SK-N-DZ (cell line): Measurements from ENCODE around the gene ADARB2.

Experiments
- DNase-seq: peaks from one replicate; pipeline ENCODE4 v3.0.0-alpha.2; 2015; ENCODE audit warnings: low spot score

The ADARB2 gene

DNA sequence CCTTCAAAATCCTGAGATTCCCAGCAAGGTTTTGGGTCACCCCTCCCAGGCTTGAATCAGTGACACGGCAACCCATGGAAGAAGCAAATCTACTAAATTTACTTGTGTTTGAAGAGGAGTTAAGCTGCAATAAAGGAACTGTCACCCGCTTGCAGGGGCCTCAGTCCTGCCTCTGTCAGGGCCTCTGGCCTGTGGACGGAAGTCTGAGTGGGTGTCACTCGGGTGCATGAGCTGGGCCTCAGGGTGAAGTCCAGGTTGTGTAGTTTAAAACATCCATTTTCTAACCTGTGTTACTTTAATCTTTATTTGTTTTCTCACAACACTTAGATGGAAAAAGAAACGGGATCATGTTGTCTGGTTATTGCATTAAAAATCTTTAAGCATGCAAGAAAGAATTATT, 234.9 kb downstream of the ADARB2 start:
- no peak for DNase-seq

DNA sequence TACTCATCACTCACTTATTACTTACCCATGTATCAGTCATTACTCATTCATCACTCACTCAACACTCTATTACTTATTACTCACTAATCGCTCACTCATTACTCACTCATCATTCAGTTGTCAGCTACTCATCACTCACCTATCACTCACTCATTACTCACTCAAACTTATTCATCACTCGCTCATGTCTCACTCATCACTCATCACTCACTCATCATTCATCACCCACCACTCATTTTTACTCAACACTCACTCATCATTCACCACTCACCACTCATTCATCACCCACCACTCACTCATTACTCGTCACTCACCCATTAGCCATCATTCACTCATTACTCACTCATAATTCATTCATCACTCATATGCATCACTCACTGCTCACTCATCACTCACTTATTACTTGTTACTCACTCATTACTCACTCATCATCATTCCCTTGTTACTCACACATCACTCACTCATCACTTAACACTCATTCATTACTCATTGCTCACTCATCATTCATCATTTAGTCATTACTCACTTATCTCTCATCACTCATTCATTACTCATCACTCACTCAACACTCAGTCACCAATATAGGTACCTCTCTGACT, 237.9 kb downstream of the ADARB2 start:
- DNase-seq: no peak

DNA sequence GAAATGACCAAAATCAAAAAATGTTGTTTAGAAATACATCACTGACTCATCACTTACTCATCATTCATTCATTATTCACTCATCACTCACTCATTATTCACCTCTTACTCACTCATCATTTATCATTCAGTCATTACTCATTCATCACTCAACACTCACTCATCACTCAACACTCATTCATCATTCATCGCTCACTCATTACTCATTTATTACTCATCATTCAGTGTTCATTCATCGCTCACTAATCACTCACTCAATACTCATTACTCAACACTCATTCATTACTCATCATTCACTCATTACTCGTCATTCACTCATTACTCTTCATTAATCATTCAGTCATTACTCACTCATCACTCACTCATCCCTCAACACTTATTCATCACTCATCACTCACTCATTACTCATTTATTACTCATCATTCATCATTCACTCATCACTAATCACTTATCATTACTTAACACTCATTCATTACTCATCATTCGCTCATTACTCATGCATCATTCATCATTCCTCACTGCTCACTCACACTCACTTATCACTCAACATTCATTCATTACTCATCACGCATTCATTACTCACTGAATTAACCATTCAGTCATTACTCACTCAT, 238.5 kb downstream of the ADARB2 start:
- DNase-seq: no peak

GRCh38 chr10:1495915-1496517, 241.3 kb downstream of the ADARB2 start:
- DNase-seq: no peak

DNA sequence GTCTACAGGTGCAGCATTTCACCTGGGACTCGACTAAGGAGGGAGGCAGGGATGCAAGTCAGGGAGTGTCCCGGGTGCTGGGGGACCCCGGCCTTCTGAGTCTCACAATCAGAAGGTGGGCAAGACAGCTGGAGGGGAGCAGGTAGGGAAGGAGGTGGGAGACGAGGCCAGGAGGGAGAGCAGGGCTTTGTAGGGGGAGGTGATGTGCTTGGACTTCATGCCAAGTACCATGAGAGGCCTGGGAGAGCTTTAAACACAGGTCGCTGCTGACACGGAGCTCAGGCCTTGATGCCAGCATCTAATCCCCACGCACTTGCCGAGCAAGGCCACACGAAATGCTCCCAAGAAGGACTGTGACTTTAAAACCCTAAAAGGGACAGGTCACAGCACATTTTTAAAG, 244.7 kb downstream of the ADARB2 start:
- DNase-seq: no peak

GRCh38 chr10:1491901-1492300, 245.4 kb downstream of the ADARB2 start:
- no peak for DNase-seq

GRCh38 chr10:1489801-1490200, 247.5 kb downstream of the ADARB2 start:
- DNase-seq: no peak

DNA sequence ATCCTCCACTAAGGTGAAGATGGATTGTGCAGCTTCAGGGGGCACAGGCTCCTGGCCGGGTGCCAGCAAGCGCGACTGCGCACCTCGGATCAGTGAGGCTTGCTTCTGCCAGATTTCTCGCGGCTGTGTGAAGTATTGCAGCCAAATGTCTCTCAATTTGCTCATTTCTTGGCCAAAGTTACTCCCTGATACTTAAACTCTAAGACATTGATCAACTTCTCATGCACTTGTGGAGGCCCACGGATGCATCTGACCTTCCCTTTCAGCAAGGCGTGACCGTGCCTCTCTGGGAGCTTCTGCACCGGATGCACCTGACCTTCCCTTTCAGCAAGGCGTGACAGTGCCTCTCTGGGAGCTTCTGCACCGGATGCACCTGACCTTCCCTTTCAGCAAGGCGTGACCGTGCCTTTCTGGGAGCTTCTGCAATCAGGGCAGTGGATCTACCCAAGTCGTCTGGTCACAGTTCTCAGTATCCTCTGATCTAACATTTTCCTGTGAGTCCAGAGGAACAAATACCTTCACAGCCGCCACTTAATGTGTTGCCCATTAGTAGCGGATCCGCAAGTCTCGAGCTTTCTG, 248.3 kb downstream of the ADARB2 start:
- no peak for DNase-seq

DNA sequence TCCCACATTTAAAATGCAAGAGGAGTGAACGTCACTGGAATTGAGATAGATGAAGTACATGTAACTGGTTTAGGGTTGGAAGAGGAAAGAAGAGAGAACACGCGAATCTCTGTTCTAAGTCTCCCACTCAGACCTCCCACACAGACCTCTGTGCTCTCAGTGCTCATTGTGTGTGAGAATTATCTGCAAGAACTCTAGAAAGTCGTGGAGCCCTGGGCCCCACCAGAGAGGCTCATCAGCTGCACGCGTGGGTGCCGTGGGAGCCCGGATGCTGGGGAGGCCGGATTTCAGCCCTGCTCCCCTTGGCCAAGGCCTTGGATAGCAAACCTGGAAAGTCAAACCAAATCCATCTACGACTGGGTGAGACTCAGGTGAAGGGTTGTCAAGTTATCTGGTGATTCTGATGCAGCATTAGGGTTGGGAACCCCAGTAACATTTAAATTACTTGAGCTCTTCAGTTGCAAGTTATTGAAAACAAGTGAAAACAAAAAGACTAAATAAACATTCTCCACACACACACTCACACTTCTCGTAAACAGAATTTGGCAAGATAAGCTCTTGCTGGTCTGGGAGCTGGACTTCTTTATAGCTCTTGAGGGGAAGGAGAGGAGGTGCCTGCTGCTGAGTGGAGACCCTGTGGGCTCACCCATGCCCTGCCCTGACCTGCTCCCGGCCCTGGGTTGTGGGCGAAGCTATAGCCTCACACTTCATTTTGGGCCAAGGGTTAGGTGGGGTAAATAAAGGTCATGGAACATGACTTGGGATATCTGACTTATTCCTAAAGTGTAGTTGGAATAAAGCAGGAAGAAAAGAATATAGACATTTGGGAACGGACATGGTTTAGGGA, 250.3 kb downstream of the ADARB2 start:
- DNase-seq: no peak

DNA sequence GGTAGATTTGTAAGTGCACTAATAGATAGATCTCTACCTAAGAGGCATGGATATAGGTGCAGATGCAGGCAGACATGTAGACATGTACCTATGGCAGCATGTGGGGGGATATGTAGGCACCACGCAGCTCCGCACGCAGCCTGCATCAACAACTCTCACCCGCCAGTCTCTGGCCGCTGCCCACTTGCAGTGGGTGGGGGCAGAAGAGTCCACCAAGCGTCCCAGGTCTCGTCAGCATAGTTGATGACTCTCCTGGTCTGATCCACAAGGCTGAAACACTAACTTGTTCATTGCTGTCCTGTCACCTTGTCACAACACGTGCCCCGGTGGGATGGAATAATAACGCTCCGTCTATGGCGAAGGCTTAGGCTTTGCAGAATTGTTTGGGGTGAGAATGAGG, 252.0 kb downstream of the ADARB2 start:
- DNase-seq: no peak

GRCh38 chr10:1483826-1484225, 253.5 kb downstream of the ADARB2 start:
- DNase-seq: no peak

DNA sequence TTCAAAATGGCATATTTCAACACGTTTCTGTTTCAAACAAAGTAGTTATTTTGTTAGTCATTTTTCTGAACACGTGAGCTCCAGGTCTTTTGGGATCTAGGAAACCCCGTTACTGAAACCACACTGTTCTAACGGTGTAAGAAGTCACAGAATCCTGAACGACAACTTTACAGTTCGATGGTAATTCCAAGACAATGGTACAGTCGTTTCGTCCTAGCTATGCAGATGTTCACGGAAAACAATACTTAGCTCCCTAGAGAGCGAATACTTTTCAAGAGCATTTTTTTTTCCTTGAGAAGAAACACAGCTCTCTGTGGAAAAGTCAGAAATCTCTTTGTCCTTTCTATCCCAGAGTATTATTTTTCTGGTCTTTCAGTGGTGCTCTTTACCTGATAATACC, 254.1 kb downstream of the ADARB2 start:
- DNase-seq: no peak

- DNase-seq: no peak
Observed at GRCh38 chr10:1477578-1477977, 259.7 kb downstream of the ADARB2 start.

DNA sequence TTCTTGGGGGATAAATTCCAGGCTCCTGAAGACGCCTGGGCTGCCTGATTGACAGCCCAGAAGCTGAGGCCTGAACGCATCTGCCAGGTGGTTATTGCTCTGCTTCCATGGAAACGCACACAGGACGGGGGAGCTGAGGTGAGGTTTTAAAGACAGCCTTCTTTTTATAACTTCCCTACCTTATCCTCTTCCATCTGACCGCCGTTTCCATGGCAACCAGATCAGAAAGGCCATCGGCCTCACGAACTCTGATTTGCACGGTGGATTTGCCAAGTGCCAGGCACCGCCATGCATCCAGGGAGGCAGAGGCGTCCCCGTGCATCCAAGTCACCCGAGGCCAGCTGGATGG, 260.9 kb downstream of the ADARB2 start:
- DNase-seq: peak; percentile 61

GRCh38 chr10:1475771-1476454, 261.4 kb downstream of the ADARB2 start:
- DNase-seq: no peak

DNA sequence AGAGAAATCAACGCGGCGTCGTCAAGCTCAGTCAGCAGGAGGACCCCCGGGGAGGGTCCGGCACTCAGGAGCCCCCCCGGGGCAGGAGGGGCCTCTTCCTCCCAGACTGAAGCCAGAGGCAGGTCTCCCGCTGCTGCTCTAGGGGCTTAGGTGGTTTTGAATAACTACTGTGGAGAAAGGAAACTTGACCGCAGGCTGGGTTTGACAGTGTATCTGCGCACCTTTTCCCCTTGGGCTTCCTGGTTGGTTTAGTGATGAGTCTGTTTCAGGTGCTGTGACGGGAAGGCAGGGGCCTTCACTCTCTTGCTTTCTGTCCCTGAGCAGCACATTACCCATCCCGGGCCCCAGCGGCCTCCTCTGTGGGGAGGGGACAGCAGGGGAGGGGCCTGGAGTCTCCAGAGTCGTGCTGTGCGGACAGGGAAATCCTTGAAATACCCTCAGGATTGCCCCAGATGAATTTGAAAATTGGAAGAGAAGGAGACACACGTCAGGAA, 262.2 kb downstream of the ADARB2 start:
- DNase-seq: no peak

DNA sequence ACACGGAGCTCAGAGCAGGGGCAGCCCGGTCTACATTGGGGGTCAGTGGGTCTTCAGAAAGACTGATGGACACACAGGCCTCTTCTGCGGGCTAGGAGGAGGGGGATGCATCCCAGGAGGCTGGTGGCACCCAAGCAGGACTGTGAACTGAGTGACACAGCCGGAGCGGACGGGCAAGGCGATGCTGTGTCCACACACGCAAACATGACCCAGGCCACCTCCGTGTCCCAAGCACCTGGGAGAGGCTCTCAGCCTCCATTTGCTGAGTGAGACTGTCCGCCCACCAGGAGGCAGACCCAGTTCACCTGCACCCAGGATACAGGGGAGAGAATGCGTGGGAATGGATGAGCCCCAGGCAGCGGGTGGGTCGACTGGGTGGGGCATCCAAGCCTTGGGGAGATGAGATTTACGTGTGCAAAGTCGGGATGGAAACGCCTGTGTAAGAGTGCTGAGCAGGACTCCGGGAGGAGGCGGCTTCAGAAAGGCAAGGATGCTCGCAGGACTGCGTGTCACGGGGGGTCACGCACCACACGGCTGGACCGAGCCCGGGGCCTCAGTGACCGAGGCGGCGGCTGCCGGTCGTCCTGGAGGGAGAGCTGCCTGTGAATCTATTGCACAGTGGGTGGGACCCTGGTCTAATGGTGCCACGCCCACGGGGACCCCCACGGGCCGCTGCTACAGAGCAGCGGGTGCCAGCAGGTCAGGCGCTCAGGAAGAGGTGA, 262.8 kb downstream of the ADARB2 start:
- DNase-seq: no peak

DNA sequence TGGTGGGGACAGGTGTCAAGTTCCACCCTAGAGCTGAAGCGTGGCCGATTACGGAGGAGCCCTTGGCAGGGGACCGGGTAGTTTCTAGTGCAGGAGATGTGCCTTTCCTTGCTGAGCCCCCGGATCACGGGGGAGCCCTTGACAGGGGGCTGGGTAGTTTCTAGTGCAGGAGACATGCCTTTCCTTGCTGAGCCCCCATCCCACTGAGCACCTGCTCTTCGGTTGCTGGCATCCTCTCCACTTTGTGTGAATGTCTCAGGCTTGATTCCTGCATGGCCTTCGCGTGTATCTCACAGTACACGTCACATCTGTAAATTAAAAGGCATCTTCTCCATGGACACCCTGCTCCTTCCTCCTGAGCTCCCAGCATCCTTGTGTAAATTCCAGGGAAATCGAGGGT, 263.5 kb downstream of the ADARB2 start:
- DNase-seq: no peak

DNA sequence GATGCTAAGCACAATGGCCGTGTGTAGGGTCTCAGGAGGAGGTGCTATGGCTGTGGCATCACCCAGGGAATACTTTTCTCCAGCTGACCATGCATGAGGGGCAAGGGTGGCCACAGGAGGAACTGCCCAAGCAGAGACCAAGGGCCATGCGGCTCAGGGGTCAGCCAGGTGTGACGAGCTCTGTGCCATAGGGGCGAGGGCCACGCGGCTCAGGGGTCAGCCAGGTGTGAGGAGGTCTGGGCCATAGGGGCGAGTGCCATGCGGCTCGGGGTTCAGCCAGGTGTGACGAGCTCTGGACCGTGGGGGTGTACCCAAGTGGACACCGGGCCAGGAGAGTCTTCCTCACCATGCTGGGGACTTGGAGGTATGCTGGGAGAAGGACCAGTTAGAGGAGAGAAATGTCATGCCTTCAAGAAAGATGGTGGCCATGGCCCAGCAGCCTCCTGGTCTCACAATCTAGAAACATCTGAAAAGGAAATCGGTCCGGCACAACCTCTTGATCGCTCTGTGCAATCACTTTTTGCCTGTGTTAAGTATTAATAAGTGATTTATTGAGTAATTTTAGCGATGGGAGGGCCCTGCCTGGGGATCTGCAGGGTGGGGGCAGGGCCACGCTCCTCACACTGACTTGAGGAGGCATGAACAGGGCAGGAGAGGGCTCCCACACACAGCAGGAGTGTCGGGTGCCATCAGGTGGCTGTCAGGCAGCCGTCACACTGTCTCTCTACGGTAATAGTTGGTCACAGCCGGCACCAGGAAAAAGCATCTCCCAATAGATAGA, 265.0 kb downstream of the ADARB2 start:
- DNase-seq: no peak

GRCh38 chr10:1468811-1469210, 268.5 kb downstream of the ADARB2 start:
- no peak for DNase-seq
